Measurements from ENCODE around the gene ZNF536.

Gene ZNF536

GRCh38 chr19:30363073-30363472 lies 9.1 kb upstream of the ZNF536 start:
- DNase-seq (ENCODE audit: low read depth), result no peak

- DNase-seq (ENCODE audit: low read depth), result no peak
Observed at GRCh38 chr19:30364866-30365800, 7.1 kb upstream of the ZNF536 start.

- DNase-seq (ENCODE audit: low read depth), result no peak
Observed at GRCh38 chr19:30366282-30366681, 5.9 kb upstream of the ZNF536 start.

GRCh38 chr19:30367006-30367405 lies 5.2 kb upstream of the ZNF536 start:
- no peak for DNase-seq (ENCODE audit: low read depth)

GRCh38 chr19:30367421-30367820 lies 4.8 kb upstream of the ZNF536 start:
- no peak for DNase-seq (ENCODE audit: low read depth)

GRCh38 chr19:30369833-30370232 lies 2.4 kb upstream of the ZNF536 start:
- no peak for DNase-seq (ENCODE audit: low read depth)

GRCh38 chr19:30371161-30371836 lies 885 bp upstream of the ZNF536 start:
- no peak for DNase-seq (ENCODE audit: low read depth)

GRCh38 chr19:30373593-30373992 lies 1.4 kb downstream of the ZNF536 start:
- DNase-seq (ENCODE audit: low read depth), result no peak

- DNase-seq (ENCODE audit: low read depth), result no peak
Observed at GRCh38 chr19:30374539-30374864, 2.3 kb downstream of the ZNF536 start.

- no peak for DNase-seq (ENCODE audit: low read depth)
Observed at GRCh38 chr19:30374865-30375552, 2.8 kb downstream of the ZNF536 start.

GRCh38 chr19:30375553-30376031 lies 3.4 kb downstream of the ZNF536 start:
- DNase-seq (ENCODE audit: low read depth), result no peak

GRCh38 chr19:30376272-30376671 lies 4.1 kb downstream of the ZNF536 start:
- no peak for DNase-seq (ENCODE audit: low read depth)

- DNase-seq (ENCODE audit: low read depth), result no peak
Observed at GRCh38 chr19:30376826-30377425, 4.7 kb downstream of the ZNF536 start.

GRCh38 chr19:30378701-30379100 lies 6.5 kb downstream of the ZNF536 start:
- no peak for DNase-seq (ENCODE audit: low read depth)

GRCh38 chr19:30379841-30380610 lies 7.8 kb downstream of the ZNF536 start:
- DNase-seq (ENCODE audit: low read depth), result no peak

- DNase-seq (ENCODE audit: low read depth), result no peak
Observed at GRCh38 chr19:30381366-30381765, 9.2 kb downstream of the ZNF536 start.

GRCh38 chr19:30385174-30385573 lies 13.0 kb downstream of the ZNF536 start:
- no peak for DNase-seq (ENCODE audit: low read depth)

GRCh38 chr19:30385666-30386065 lies 13.5 kb downstream of the ZNF536 start:
- no peak for DNase-seq (ENCODE audit: low read depth)

- no peak for DNase-seq (ENCODE audit: low read depth)
Observed at GRCh38 chr19:30386551-30387143, 14.5 kb downstream of the ZNF536 start.

GRCh38 chr19:30387311-30388115 lies 15.3 kb downstream of the ZNF536 start:
- no peak for DNase-seq (ENCODE audit: low read depth)
